HG02763 (cell line): ENCODE data around the gene KLF2.
"Not testable (repeated sequence)": the region's sequence is repeated elsewhere in the genome, so short reads cannot be mapped to it uniquely, and the experiment has no call there.

Source experiments
- ATAC-seq: cut with Tn5 transposase; IDR thresholded peaks from one replicate; pipeline ENCODE4 v1.9.1; 2021; ENCODE audit warnings: mild to moderate bottlenecking, moderate library complexity; ENCODE audit not compliant: unreplicated experiment

Gene KLF2

DNA sequence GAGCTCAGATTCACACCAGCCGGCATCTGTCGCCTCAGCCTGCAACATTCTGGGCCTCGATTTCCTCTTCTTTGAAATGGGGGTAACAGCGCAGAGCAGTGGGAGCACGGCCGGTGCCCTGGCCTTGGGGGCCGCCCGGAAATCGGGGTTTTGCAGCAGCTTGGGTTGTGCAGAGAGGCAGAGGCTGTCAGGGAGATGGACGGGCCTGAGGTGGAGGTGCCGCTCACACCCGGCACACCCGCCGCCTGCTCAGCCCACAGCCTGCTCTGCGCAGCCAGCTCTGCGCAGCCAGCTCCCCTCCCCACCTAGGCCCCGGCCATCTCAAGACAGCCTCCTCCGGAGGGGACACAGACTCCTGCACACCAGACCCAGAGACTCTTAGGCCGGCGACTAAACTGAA lies 10.6 kb downstream of the KLF2 start:
- no peak for ATAC-seq

DNA sequence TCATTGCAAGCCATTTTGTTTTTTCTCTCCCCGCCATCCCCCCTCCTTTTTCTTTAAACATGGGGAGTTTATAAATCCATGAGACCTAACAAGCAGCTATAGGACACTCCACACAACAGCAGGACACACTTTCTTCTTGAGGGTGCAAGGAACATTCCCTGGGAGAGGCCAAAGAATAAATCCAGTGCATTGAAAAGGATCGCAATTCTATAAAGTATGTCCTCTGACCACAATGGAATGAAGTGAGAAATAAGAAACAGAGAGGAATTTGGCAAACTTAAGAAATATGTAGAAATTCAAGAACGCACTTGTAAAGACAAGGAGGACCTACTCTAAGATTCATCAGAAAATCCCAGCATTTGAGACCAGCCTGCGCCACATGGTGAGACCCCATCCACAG lies 11.9 kb downstream of the KLF2 start:
- no peak for ATAC-seq

DNA sequence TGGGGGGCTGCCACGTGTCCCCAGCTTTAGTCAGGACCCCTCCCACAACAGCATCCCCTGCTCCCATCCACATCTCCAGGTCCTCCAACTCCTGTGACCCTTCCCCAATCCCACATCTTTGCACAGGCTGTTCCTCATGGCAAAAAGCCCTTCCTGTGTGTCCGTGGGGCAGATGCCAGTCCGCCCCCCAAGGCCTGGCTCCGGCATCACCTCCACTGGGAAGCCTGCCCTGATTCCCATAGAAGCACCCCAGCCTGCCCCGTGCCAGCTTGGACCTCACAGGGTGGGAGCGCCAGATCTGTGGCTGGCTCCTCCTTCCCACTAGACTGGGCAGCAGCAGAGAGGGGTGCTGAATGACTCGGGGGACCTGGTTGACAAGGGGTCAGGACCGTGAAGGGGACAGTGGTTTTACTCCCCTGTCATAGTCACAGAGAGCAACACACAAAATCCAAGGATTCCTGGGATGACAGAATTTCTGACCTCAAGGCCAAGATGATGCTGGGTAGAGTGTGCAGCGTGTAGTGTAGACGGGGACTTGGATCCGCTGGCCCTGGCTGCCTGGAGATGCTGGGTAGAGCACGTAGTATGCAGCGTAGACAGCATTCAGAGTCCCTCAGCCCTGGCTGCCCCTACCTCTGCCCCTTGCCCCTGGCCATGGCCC lies 13.3 kb downstream of the KLF2 start:
- ATAC-seq, result no peak

DNA sequence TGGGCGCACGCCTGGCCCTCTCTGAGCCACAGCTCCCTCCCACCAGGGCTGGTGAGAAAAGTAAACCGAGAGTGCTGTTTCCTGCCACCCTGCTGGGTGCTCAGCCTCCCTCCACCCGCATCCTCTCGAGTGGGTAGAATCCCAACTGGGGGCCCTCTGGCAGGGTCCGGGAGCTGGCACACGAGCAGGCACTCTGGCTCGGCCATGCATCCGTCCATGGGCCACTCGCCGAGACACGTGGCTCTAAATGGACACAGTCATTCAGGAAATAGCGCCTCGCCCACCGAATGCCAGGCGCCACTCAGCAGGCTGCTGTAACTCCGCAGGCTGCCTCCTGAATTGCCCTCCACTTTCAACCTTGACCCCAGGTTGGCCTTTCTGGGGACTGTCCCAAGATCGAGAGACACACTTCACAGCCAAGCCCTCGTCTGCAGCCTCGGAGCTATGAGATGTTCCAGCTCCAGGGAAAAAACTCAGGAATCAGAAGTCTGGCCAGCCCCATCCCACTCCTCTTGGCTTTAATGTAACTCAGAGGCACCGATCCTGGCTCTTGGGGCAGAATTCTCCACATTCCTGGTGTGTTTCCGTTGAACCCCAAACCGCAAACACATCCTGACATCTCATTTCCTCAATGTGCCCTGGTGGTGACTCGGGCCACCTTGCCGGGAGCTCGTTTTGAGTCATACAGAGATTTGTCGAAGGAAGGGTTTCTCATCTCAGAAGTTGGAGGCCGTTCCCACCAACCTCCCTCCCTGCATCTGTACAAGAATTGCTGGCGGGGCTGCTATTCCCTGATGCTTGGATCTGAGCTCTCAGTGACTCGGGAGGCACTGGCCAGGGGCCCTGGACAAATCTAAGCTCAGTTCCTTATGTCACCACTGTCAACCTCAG lies 14.1 kb downstream of the KLF2 start:
- no peak for ATAC-seq

DNA sequence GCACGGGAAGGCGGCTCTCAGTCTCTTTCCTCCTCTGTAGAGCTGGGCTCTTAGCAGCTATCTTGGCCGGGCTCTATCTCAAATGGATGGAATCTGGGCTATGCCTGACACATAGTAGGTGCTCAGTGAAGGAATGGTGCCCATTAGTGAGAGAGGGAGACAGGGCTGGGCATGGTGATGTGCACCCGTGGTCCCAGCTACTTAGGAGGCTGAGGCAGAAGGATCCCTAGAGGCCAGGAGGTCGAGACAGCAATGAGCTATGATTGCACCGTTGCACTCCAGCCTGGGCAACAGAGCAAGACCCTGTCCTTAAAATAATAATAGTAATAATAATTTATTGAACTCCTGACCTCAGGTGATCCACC lies 14.7 kb downstream of the KLF2 start:
- ATAC-seq, result no peak

DNA sequence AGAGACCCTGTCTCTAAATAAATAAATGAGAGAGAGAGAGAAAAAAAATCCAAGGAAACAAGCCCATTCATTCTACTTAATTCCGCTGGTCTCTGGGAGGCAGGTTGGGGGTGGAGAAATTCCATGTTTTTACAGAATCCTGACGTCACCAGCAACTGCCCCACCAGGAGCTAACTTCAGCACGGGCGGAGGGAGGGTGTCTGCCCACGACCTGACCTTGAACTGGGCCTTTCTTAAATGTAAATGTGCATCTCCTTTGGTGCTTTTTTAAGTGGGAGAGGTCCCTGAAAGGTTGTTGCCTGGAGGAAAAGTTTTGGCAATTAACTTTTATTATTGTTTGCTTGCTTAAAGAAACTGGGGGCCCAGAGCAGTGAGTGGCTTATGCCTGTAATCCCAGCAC lies 15.5 kb downstream of the KLF2 start:
- ATAC-seq, result no peak

DNA sequence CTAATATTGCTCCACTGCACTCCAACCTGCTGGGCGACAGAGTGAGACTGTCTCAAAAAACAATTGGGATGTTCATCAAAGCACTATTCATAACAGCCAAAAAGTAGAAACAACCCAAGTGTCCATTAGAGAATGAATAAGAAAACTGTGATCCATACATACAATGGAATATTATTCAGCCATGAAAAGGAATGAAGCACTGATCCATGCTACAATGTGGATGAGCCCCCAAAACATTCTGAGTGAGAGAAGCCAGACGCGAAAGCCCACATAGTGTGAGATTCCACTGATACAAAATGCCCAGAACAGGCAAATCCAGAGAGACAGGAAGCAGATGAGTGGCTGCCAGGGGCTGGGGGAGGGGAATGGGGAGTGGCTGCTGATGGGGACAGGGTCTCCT lies 16.0 kb downstream of the KLF2 start:
- ATAC-seq, result no peak

DNA sequence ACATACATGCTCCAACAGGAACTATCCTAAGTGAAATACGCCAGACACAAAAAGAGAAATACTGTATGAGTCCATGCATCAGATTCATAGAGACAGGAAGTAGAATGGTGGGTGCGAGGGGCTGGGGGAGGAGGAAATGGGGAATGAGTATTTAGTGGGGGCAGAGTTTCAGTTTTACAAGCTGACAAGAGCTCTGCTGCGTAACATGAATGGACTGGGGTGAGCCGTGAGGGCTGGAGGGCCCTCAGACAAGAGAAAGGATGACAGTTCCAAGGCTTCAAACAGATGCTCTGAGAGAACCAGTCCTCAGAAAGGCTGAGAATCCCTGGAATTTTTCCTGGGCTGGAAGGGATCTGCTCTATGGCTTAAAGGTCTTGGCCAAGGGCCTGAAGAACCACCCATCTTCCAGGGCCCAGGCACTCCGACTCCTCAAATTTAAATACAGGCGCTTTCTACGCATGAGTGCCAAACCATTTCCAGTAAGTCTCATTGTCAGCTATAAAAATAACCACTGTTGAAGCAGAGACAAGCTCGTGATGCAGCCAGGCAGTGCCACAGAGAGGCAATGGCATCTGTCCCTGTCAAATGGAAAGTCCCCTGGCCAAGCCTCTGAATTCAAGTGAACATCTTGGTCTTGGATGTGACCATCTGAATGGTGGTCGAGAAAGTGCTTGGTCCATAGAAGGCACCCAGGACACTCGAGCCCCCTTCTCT lies 17.5 kb downstream of the KLF2 start:
- ATAC-seq, result peak; percentile 54

DNA sequence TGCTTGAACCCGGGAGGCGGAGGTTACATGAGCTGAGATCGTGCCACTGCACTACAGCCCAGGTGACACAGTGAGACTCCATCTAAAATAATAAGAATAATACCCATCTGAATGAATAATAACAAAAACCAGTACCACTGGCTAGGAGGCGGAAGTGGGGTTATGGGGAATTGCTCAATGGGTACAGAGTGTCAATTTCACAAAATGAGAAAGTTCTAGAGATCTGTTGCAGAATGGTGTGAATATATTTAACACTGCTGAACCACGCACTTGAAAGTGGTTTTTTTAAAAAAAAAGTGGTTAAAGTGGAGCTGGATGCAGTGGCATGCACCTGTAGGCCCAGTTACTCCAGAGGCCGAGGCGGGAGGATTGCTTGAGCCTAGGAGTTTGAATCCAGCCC lies 18.5 kb downstream of the KLF2 start:
- no peak for ATAC-seq

DNA sequence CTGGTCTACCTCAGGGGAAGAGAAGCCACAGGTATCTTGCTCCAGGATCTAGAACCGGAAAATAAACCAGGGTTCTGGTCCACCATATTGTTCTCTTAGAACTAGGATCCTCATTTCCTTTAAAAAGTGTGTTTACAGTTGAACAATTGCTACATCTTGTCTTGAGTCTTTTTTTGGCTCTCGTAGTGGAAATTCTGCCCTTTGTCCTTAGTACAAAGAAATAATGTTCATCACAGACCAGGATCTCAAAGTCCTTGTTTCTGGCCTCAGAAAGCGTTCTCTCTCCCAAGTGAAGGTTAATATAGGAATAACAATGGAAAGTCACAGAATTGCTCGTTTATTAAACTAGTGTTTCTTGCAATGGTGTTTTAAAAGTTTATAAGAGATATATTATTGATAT lies 20.8 kb downstream of the KLF2 start:
- ATAC-seq, result no peak

DNA sequence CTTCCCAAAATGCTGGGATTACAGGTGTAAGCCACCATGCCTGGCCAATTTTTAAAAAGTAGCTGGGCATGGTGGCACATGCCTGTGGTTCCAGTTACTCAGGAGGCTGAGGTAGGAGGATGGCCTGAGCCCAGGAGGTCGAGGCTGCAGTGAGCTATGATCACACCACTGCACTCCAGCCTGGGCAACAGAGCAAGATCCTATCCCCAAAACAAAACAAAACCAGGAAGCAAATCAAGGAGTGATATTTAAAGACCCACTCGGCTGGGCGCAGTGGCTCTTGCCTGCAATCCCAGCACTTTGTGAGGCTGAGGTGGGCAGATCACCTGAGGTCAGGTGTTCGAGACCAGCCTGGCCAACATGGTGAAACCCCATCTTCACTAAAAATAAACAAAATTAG lies 22.5 kb downstream of the KLF2 start:
- not testable (repeated sequence) for ATAC-seq

DNA sequence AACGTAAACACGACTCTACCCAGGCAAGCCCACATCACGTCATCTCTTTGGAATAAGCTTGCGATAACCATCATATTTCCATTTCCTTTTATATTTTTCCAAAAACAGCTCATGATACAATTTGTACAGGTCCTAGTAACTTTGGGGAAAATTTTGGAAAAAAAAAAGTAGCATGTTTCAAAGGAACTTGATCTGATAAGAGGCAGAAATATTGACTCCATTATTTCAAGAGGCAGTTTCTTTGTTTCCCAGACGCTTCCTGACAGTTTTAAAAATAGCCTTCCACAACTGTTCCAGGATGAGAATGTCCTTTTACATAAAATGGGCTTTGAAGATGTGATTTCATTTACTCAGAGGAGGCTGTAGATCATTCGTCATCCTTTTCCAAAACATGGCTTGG lies 23.1 kb downstream of the KLF2 start:
- ATAC-seq, result no peak

DNA sequence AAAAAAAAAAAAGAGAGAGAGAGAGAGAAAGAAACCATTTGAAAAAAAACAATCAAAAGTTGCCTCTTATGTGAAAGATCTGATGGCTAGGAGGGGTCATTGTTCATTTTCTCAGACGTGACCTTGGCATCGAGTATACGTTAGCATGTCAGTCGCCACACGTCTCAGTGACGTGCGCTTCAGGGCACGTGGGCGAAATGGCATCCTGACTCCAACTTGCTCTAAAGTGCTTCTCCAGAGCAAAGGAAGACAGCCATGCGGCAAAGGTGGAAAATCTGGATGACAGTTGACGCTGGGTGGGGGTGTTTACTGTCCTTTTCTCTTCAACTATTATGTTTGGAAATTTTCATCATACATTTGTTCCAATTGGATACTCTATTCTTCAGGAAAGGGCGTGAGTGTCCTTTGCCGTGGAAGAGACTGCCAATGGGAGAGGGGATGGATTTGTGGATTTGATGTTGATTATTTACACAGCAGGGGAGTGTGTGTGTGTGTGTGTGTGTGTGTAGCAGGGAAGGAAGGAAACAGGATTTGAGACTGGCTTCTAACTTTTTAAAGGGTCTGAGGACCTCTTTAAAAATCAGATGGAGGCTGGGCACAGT lies 25.0 kb downstream of the KLF2 start:
- no peak for ATAC-seq

DNA sequence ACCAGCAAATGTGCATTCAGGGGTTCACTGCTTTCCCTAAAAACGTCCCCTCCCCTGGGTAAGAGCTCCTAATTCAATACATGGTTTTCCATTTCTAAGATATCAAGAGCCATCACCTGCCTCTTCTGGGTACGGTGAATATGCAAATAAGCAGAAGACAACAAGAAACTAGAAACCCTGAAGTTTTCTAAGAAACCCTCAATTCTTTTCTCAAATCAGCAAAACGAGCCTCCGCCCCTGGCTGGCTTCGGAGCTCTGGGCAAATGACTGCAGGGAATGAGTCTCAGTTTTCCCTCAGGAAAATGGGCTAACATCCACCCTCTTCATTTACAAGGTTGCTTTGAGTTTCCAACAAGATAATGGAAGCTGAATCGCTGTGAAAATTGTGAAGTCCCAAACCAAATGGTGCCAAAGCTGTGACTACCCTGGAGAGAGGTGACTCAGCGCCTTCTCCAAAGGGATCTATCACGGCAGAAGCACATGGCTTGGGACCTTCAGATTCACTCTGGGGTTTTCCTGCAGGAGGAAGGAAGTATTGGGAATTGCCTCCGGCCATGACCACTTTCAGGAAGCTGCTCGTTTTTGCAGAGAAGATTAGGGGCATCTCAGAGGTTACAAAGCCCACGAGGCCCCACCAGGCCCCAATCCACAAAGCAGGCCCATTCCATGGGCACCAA lies 26.6 kb downstream of the KLF2 start:
- ATAC-seq, result no peak

DNA sequence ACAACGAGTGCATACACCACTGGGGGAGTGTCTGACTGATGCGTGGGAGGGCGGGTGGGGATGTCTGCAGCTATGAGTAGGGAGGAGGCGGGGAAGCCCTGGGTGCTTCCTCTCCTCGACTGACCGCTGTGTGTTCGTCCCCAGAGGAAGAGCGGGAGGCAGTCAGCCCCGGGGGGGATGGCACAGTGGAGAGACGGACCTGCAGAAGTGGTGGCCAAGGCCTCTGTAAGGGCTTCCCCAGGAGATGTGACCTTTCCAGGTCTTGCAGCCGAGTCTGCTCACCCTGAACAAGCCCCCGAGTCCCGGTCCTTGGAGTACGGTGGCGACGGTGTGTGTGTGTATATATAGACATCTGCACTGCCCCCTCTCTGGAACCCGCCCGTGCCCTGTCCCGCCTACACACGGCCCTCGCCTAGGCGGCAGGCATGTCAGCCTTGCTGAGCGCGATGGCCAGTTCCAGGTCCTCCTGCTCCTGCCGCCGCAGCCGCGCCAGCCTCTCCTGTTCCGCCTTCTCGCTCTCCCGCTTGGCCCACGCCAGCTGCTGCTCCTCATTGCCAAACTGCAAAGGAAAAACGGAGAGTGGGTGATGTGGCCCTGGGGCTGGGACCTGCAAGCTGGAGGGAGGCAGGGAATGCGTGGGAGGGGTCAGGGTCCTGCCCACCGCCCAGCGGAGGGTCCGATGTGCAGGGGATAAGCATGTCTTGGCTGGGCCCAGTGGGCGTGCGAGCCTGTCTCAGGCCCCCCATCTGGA lies 30.8 kb downstream of the KLF2 start:
- no peak for ATAC-seq

DNA sequence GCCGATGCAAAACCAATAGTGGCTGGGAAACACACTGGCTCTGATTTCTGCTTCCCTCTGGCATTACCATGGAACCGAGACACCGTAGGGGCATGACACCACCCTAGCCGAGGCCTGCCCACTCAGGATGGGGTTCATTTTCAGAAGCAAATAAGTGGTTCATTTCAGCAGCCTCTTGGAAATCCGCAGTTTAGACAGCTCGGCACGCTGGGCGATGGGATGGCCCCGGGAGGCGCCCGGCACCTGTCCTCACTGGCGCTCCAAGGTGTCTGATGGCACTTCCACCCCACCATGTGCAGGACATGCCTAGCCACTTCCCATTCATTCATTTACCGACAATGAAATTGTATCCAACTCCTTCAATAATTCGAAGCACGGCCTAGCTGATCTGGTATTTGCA lies 33.8 kb downstream of the KLF2 start:
- no peak for ATAC-seq

DNA sequence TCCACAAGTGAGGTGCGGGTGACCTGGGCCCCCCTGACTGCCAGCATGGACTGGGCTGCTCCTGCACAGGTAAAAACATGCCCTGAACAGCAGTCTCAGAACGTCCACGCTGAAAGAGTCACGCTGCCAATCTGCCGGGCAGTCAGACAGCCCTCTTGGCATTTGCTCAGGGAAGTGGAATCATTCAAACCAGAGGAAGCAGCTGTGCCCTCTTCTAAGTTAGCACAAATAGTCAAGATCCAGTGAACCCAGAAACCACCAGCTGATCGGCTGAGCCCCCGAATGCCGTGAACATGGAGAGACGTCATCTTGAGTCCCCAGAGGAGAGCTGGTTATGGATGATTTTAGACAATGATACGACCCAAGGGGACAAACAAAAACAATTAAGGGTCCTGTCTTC lies 34.4 kb downstream of the KLF2 start:
- ATAC-seq, result no peak

DNA sequence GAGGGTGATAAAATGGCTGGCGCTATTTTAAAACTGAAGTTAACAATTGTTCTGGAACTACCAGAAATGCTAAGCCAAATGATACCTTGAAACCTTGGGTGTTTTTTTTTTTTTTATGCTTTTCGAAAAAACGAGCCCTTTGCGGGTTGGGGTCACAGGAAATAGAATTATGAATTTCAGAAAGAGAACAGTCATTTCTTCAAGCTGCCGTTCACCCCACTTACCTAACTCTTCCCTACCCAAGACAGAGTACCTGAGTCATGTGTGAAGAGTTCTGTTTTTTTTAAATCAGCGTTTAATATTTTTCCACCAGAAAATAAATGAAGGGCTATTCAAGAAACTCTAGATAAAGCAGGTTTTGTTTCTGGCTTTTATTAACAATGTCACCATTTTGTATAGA lies 35.3 kb downstream of the KLF2 start:
- no peak for ATAC-seq

DNA sequence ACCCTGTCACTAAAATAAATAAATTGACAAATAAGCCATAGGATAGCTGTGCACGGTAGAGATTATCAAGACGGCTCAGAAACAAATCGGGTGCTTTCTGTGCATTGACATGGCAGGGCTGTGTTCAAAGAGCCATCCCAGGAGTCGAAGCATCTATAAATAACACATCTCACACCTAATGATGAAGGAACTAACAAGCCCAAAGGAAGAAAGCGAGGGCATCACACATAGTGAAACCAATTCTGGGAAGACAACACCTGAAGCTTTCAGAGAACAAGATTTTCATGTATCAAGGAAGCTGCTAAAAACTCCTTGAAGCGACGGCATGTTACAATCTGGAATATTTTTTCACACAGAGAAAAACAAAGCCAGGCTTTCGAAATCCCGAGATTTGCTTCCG lies 36.1 kb downstream of the KLF2 start:
- ATAC-seq, result no peak

DNA sequence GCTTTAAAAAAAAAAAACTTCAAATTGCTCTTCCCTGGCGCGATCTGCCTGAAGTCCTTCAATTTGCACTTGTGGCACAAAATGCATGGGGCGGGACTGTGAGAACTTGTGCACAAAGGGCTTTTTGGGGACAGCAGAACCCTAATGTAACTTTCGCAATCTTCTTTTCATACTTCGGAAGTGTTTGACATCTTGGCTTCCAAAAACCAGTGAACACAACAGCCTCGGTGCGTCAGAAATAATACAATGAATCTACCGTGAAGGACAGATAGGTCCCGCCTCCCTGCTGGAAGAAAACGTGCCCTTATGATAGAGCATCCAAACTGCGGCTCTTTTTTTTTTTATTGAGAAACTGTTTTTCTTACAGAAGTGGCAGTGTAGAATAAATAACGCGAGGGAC lies 36.6 kb downstream of the KLF2 start:
- no peak for ATAC-seq
